PFSK-1 (cell line): ENCODE data around the gene RPGRIP1.

Experiments
- FOXP2 ChIP-seq: optimal IDR thresholded peaks from 2 replicates; pipeline ENCODE3; 2011; ENCODE audit warnings: borderline replicate concordance, control low read depth, inconsistent platforms; ENCODE audit not compliant: insufficient read depth; ENCODE audit errors: extremely low read length, extremely low read depth
- POLR2AphosphoS5 ChIP-seq: IDR thresholded peaks from 2 replicates; pipeline ENCODE4 v1.6.1; 2012; ENCODE audit warnings: low read depth, mild to moderate bottlenecking, control low read depth, low read length, moderate library complexity
- SIN3A ChIP-seq: IDR thresholded peaks from 2 replicates; pipeline ENCODE4 v1.6.1; 2012; ENCODE audit warnings: mild to moderate bottlenecking, low read length, moderate library complexity, borderline replicate concordance; ENCODE audit not compliant: insufficient read depth
- TAF1 ChIP-seq: IDR thresholded peaks from 2 replicates; pipeline ENCODE4 v1.6.1; 2012; ENCODE audit warnings: low read length, control low read depth, borderline replicate concordance; ENCODE audit not compliant: insufficient read depth
- TF ChIP-seq, protein P1 (sequence below), 2 experiments: IDR thresholded peaks; 2 replicates each; pipeline versions ENCODE4 v1.6.1 to v1.8.0; 2011 to 2012; ENCODE audit warnings: low read depth in 2 of 2, low read length in 2 of 2, control low read depth in 1 of 2, inconsistent platforms in 1 of 2, mild to moderate bottlenecking in 1 of 2, moderate library complexity in 1 of 2; ENCODE audit not compliant: insufficient read depth in 1 of 2

The RPGRIP1 gene

GRCh38 chr14:21248338-21248737 lies 31.5 kb upstream of the RPGRIP1 start:
- TF ChIP-seq POLR2AphosphoS5, result no peak
- no peak for TF ChIP-seq FOXP2
- no peak for TF ChIP-seq TAF1
- TF ChIP-seq SIN3A, result no peak
- TF ChIP-seq, protein P1, sequence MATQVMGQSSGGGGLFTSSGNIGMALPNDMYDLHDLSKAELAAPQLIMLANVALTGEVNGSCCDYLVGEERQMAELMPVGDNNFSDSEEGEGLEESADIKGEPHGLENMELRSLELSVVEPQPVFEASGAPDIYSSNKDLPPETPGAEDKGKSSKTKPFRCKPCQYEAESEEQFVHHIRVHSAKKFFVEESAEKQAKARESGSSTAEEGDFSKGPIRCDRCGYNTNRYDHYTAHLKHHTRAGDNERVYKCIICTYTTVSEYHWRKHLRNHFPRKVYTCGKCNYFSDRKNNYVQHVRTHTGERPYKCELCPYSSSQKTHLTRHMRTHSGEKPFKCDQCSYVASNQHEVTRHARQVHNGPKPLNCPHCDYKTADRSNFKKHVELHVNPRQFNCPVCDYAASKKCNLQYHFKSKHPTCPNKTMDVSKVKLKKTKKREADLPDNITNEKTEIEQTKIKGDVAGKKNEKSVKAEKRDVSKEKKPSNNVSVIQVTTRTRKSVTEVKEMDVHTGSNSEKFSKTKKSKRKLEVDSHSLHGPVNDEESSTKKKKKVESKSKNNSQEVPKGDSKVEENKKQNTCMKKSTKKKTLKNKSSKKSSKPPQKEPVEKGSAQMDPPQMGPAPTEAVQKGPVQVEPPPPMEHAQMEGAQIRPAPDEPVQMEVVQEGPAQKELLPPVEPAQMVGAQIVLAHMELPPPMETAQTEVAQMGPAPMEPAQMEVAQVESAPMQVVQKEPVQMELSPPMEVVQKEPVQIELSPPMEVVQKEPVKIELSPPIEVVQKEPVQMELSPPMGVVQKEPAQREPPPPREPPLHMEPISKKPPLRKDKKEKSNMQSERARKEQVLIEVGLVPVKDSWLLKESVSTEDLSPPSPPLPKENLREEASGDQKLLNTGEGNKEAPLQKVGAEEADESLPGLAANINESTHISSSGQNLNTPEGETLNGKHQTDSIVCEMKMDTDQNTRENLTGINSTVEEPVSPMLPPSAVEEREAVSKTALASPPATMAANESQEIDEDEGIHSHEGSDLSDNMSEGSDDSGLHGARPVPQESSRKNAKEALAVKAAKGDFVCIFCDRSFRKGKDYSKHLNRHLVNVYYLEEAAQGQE (IDR thresholded peaks at IDR 0.05; ENCODE audit: insufficient read depth in 1 of 2, low read depth in 2 of 2, low read length in 2 of 2), result no peak

DNA sequence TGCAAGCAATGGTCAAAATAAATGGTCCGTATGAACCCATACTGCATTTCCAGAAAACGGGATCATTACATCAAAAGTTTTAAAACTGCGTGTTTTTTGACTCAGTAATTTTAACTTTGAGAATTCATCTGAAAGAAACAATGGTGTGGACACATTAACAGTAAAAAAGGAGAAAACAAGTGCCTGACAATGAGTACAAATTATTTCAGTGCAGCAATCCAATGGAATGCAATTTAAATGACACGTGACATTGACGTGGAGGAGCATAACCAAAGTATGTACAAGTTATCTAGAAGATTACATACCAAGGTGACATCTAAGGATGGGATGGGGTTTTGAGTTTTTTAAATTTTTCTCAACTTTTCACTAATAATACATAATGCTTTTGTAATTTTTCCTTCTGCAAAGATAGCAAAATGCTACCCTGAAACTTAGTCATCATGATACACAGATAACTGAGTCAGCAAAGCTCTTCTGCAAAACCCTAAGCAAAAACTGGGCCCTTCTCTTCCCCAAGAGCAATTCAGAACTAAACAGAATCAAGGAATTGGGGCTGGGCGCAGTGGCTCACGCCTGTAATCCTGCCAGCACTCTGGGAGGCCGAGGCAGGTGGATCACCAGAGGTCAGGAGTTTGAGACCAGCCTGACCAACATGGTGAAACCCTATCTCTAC lies 31.0 kb upstream of the RPGRIP1 start:
- TF ChIP-seq TAF1, result no peak
- TF ChIP-seq, protein P1 (IDR thresholded peaks at IDR 0.05; ENCODE audit: insufficient read depth in 1 of 2, low read depth in 2 of 2, low read length in 2 of 2), result no peak

GRCh38 chr14:21251215-21251614 lies 28.7 kb upstream of the RPGRIP1 start:
- TF ChIP-seq TAF1, result no peak
- no peak for TF ChIP-seq SIN3A
- TF ChIP-seq, protein P1 (IDR thresholded peaks at IDR 0.05; ENCODE audit: insufficient read depth in 1 of 2, low read depth in 2 of 2, low read length in 2 of 2), result no peak
- TF ChIP-seq POLR2AphosphoS5, result no peak
- no peak for TF ChIP-seq FOXP2

- TF ChIP-seq SIN3A (no peak), POLR2AphosphoS5 (no peak), TAF1 (no peak), FOXP2 (no peak)
- TF ChIP-seq, protein P1 (IDR thresholded peaks at IDR 0.05; ENCODE audit: insufficient read depth in 1 of 2, low read depth in 2 of 2, low read length in 2 of 2), result no peak
Measured at GRCh38 chr14:21252149-21252548, 27.7 kb upstream of the RPGRIP1 start.
